Measurements from ENCODE around the gene TBC1D1. TPM values are rescaled to one million over a fixed set of nuclear protein-coding genes. Genes with fewer than 3 reads are reported as not detected.
A peak's percentile ranks its signal among the peaks of the same experiment; 100 is the strongest.

TBC1D1 gene
- total RNA-seq, 1 experiment from 2014 or later: 89.0 TPM

DNA sequence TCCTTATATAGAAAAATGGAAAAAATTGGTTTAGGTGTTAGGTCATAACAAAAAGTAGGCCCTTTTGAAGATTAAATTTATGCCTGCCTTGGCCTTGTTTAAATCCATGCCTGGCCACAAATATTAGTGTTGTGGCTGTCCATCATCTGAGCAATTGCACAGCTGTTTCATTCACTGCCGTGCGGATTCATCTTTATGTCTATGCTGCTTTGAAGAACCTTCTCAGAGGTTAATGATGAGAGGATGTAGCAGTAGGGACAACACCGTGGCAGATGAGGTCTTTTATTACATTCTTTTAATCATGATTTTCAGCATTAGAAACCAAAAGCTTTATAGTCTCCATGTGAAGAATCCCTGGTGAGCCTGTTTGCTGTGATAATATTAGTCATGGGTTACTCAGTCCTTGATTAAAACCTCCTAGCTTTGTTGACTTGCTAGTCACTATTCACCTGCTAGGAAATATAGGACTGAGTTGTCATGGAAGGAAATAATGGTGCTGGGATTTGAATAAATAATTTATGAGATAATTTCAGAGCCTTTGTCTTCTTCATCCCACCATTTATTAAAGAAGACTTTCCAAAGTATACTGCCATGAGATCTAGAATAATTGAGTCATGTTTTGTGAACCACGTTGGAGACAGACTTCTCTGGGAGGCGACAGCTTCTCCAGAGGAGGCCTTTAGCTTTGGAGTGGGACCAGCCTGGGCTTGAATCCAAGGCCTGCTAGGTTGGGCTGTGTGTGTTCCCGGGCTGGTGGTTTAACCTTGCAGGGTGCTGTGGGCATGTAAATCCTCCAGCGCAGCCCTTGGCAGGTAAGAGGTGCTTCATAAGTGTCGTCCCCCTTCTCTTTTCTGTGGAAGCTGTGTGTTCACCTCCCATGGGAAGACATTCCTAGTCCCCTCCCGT, 122.8 kb downstream of the TBC1D1 start:
- ChIA-PET CTCF (no interaction called here), POLR2A (ENCODE audit: unreplicated experiment) (interaction anchor here (0.6 kb wide), 1 partner anchor 482 kb away, joined by 20 read pairs; no protein-coding TSS in a partner anchor)
- Histone ChIP-seq H3K27me3 (ENCODE audit: low read length) (no peaks in the 10 kb centered on the region), H3K4me2 (ENCODE audit: low read length) (peak overlapping the region; percentile 19; the same call in 1 of the 2 replicates), H3K4me1 (ENCODE audit: insufficient read depth, low read length) (peaks cover 14% of the 10 kb centered on the region; the same call in 1 of the 2 replicates), H3K27ac (ENCODE audit: low read length) (no peak overlapping the region), H3K4me3 (ENCODE audit: low read length) (no peak overlapping the region), H3F3A (ENCODE audit: low read length, unreplicated experiment) (no peaks in the 10 kb centered on the region), H4K20me1 (ENCODE audit: low read length) (no peaks in the 10 kb centered on the region), H3K79me2 (ENCODE audit: low read length) (no peaks in the 10 kb centered on the region), H3K9me2 (replicated peaks; ENCODE audit: low read length) (no peaks in the 10 kb centered on the region), H2AFZ (ENCODE audit: low read length) (no peak overlapping the region), H3K9ac (ENCODE audit: low read length) (no peak overlapping the region), H3K36me3 (ENCODE audit: low read depth, low read length) (no peaks in the 10 kb centered on the region), H3K9me3 (ENCODE audit: low read length) (no peaks in the 10 kb centered on the region)
- DNase-seq (peak; percentile 62), ATAC-seq (peak; percentile 96)
- TF ChIP-seq EZH2 (IDR thresholded peaks at IDR 0.05; ENCODE audit: low read length, unreplicated experiment) (no peak), EZH2phosphoT487 (IDR thresholded peaks at IDR 0.05; ENCODE audit: borderline replicate concordance, low read length) (no peak)
- TF ChIP-seq, protein P1, sequence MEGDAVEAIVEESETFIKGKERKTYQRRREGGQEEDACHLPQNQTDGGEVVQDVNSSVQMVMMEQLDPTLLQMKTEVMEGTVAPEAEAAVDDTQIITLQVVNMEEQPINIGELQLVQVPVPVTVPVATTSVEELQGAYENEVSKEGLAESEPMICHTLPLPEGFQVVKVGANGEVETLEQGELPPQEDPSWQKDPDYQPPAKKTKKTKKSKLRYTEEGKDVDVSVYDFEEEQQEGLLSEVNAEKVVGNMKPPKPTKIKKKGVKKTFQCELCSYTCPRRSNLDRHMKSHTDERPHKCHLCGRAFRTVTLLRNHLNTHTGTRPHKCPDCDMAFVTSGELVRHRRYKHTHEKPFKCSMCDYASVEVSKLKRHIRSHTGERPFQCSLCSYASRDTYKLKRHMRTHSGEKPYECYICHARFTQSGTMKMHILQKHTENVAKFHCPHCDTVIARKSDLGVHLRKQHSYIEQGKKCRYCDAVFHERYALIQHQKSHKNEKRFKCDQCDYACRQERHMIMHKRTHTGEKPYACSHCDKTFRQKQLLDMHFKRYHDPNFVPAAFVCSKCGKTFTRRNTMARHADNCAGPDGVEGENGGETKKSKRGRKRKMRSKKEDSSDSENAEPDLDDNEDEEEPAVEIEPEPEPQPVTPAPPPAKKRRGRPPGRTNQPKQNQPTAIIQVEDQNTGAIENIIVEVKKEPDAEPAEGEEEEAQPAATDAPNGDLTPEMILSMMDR (conservative IDR thresholded peaks at IDR 0.05; ENCODE audit: low read depth, low read length): no peak
- BruUV-seq (replicated peaks): no TSS peak
- intact Hi-C loops (cut with micrococcal nuclease): loop anchor here (2.0 kb wide), 1 partner anchor 17 kb away; no protein-coding TSS in a partner anchor

DNA sequence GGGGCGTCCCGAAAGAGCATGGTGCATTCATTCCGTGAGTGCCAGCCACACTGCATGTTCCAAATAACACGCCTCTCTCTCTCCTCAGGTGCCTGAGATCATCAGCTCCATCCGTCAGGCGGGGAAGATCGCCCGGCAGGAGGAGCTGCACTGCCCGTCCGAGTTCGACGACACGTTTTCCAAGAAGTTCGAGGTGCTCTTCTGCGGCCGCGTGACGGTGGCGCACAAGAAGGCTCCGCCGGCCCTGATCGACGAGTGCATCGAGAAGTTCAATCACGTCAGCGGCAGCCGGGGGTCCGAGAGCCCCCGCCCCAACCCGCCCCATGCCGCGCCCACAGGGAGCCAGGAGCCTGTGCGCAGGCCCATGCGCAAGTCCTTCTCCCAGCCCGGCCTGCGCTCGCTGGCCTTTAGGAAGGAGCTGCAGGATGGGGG, 123.6 kb downstream of the TBC1D1 start:
- Histone ChIP-seq H3K9me2 (replicated peaks; ENCODE audit: low read length) (no peaks in the 10 kb centered on the region), H3F3A (ENCODE audit: low read length, unreplicated experiment) (no peaks in the 10 kb centered on the region), H3K4me2 (ENCODE audit: low read length) (no peak overlapping the region), H3K36me3 (ENCODE audit: low read depth, low read length) (no peaks in the 10 kb centered on the region), H3K4me3 (ENCODE audit: low read length) (no peak overlapping the region), H3K9me3 (ENCODE audit: low read length) (no peaks in the 10 kb centered on the region), H3K27ac (ENCODE audit: low read length) (no peak overlapping the region), H3K79me2 (ENCODE audit: low read length) (no peaks in the 10 kb centered on the region), H3K9ac (ENCODE audit: low read length) (no peak overlapping the region), H2AFZ (ENCODE audit: low read length) (no peak overlapping the region), H3K4me1 (ENCODE audit: insufficient read depth, low read length) (peaks cover 14% of the 10 kb centered on the region; the same call in 1 of the 2 replicates), H3K27me3 (ENCODE audit: low read length) (no peaks in the 10 kb centered on the region), H4K20me1 (ENCODE audit: low read length) (no peaks in the 10 kb centered on the region)
- DNase-seq (no peak), ATAC-seq (no peak)
- intact Hi-C loops (cut with micrococcal nuclease): no loop called here
- POLR2A ChIA-PET (ENCODE audit: unreplicated experiment): no interaction called here
- CTCF ChIA-PET: no interaction called here
- TF ChIP-seq EZH2phosphoT487 (IDR thresholded peaks at IDR 0.05; ENCODE audit: borderline replicate concordance, low read length): no peak
- TF ChIP-seq EZH2 (IDR thresholded peaks at IDR 0.05; ENCODE audit: low read length, unreplicated experiment): no peak
- TF ChIP-seq, protein P1 (conservative IDR thresholded peaks at IDR 0.05; ENCODE audit: low read depth, low read length): no peak
- no TSS peak for BruUV-seq (replicated peaks)

Data from PC-3 (cell line).